H54 (cell line): ENCODE measurements around the gene KIF20B.

Experiments used
- DNase-seq: peaks from one replicate; pipeline ENCODE4 v3.0.0; 2011; ENCODE audit warnings: low spot score, mixed read lengths; ENCODE audit not compliant: insufficient read length
- FAIRE-seq: peaks from 3 replicates; lab custom pipeline; 2011; peaks lifted over from hg19 to GRCh38; lab: Jason Lieb, UNC
- POLR2A ChIP-seq: IDR thresholded peaks from 2 replicates; pipeline ENCODE4 v1.6.1; 2011; ENCODE audit warnings: low read depth, mild to moderate bottlenecking, low read length

KIF20B gene

GRCh38 chr10:89668386-89669071 is 32.9 kb upstream of the KIF20B start:
- TF ChIP-seq POLR2A = no peak
- no peak for DNase-seq
- no peak for FAIRE-seq

GRCh38 chr10:89669985-89670384 is 31.4 kb upstream of the KIF20B start:
- no peak for TF ChIP-seq POLR2A
- FAIRE-seq = no peak
- no peak for DNase-seq

- no peak for DNase-seq
- TF ChIP-seq POLR2A = no peak
- FAIRE-seq = no peak
These were observed 30.5 kb upstream of the KIF20B start for GRCh38 chr10:89670926-89671325.

- FAIRE-seq (no peak), DNase-seq (no peak)
- no peak for TF ChIP-seq POLR2A
These were observed 24.0 kb upstream of the KIF20B start for GRCh38 chr10:89677341-89677740.

- no peak for DNase-seq
- no peak for FAIRE-seq
- TF ChIP-seq POLR2A = no peak
These were observed 21.4 kb upstream of the KIF20B start for GRCh38 chr10:89679986-89680385.

GRCh38 chr10:89683883-89684282 is 17.5 kb upstream of the KIF20B start:
- no peak for DNase-seq
- TF ChIP-seq POLR2A = no peak
- no peak for FAIRE-seq

- FAIRE-seq (peak; percentile 50), DNase-seq (no peak)
- no peak for TF ChIP-seq POLR2A
These were observed 16.8 kb upstream of the KIF20B start for GRCh38 chr10:89684604-89685003.

- TF ChIP-seq POLR2A = no peak
- no peak for DNase-seq
- FAIRE-seq = no peak
These were observed 15.5 kb upstream of the KIF20B start for GRCh38 chr10:89685936-89686335.

- TF ChIP-seq POLR2A = no peak
- DNase-seq = no peak
- FAIRE-seq = peak; percentile 23
These were observed 11.4 kb upstream of the KIF20B start for GRCh38 chr10:89690027-89690426.

GRCh38 chr10:89692416-89692815 is 9.0 kb upstream of the KIF20B start:
- DNase-seq (no peak), FAIRE-seq (no peak)
- no peak for TF ChIP-seq POLR2A

- DNase-seq = no peak
- FAIRE-seq = no peak
- no peak for TF ChIP-seq POLR2A
These were observed 8.2 kb upstream of the KIF20B start for GRCh38 chr10:89693176-89693575.

GRCh38 chr10:89695307-89695706 is 6.1 kb upstream of the KIF20B start:
- FAIRE-seq (peak; percentile 38), DNase-seq (no peak)
- no peak for TF ChIP-seq POLR2A

- no peak for TF ChIP-seq POLR2A
- DNase-seq (no peak), FAIRE-seq (no peak)
These were observed 3.4 kb upstream of the KIF20B start for GRCh38 chr10:89697946-89698345.

GRCh38 chr10:89699581-89700064 is 1.8 kb upstream of the KIF20B start:
- TF ChIP-seq POLR2A = no peak
- FAIRE-seq = peak; percentile 76
- no peak for DNase-seq

GRCh38 chr10:89700923-89701241 is 508 bp upstream of the KIF20B start:
- no peak for FAIRE-seq
- TF ChIP-seq POLR2A = no peak

More at GRCh38 chr10:89700923-89701241, 508 bp upstream of the KIF20B start:
- DNase-seq = no peak
